GM18519 (cell line): ENCODE data around the gene CCDC121.
A peak's percentile ranks its signal among the peaks of the same experiment; 100 is the strongest.

Experiments used
- ATAC-seq: cut with Tn5 transposase; IDR thresholded peaks from one replicate; pipeline ENCODE4 v1.9.1; 2021; ENCODE audit warnings: mild to moderate bottlenecking, moderate library complexity; ENCODE audit not compliant: unreplicated experiment, low FRiP score

The CCDC121 gene

DNA sequence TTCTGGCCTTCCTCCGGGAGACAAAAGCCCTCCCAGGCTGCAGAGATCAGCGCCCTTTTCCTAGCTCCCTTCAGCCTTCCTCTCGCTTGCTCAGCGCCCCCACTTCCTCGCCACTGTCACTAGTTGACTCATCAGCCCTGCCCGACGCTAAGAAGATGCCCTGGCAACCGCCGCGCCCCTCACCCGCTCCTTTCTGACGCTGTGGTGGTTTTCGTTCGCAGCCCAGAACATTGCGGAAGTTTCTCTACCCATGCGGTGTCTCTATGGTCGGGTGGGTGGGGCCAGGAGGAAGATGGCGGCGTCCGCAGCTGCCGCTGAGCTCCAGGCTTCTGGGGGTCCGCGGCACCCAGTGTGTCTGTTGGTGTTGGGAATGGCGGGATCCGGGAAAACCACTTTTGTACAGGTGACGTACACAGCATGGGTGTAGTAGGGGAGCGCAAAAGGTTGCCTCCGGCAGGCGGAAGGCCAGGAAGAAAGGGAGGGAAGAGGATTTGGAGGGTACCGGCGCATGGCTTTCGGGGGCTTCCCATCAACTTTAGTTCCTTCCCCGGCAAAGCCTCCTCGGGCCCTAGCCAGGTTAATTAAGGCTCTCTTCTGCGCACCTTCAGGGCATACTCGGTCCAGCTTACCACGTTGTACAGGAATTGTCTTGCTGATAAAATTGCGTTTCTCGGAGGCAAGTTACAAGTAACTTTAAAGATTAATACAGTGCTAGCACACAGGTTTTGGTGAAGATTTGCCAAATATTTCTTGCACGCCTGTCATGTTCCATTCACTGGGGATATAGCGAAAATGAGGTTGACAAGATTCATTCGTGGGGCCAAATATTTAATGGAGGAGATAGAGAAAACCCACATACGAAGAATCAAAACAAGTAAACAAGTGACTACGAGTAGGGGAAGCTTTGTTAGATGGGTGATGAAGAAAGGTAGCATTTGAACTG is at the start of gene CCDC121, which contains the start of gene GPN1:
Gene CCDC121, minus strand, starts transcription at position 246 of the 943 bp plus-strand sequence. CDS start 1,213 bp downstream, outside the sequence.
Gene GPN1, plus strand, starts transcription at position 284 of the 943 bp plus-strand sequence. Its CDS starts 9 bp downstream, at position 293.
- ATAC-seq = peak; percentile 88

DNA sequence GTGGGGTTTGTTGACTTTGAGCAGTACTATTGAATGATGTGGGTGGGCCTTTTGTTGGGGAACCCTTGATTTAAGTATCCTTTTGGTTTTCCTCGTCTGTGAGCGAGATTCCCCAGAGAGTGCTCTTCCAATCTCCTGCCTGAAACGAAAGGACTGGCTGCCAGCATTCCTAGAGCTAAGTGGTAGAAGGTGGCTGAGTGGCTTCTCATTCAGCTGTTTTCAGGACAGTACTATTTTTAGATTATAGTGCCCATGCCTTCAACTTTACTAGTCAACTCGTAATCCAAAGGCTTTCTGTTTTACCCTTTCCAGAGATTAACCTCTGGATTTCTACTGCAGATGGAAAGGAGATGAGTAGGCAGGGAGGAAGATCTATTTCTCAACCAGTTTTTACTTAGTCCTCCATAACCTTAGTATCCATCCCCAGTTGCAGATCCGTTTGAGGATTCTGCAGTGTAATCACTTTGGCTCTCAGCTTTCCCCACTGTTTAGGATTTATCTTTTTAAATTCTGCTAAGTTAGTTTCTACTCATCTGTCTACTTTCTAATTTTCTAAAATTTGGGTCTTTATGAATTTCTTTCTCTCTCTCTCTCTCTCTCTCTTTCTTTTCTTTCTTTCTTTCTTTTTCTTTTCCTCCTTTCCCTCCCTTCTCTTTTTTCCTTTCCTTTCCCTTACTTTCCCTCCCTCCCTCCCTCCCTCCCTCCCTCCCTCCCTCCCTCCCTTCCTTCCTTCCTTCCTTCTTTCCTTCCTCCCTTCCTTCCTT is 44.1 kb upstream of the CCDC121 start:
- ATAC-seq = no peak

DNA sequence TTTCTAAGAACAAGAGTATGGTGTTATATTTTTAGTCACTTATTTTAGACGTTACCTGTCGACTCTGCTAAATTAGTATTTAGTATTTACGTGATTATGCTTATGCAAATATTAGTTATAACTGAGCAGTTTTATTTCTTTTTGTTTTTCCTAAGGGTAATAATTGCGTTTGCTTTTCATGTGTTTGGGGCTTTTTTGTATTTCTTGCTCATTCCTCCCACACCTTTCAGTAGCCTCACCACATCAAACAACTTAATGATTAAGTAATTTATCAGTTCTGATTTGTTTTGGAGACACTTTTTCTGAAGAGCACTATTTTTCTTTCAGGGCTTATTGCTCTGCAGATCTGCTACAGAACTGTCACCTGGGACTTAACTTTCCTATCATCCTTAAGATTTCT is 42.4 kb upstream of the CCDC121 start:
- no peak for ATAC-seq

GRCh38 chr2:27667446-27667845 is 38.6 kb upstream of the CCDC121 start:
- ATAC-seq = no peak

- ATAC-seq = no peak
Measured at GRCh38 chr2:27664622-27665363, 36.0 kb upstream of the CCDC121 start.

- no peak for ATAC-seq
Measured at GRCh38 chr2:27664154-27664574, 35.4 kb upstream of the CCDC121 start.

GRCh38 chr2:27663285-27664153 is 34.7 kb upstream of the CCDC121 start, which contains the start of the genes SLC4A1AP and SUPT7L:
Gene SLC4A1AP, plus strand, starts transcription at chr2:27663889. Its CDS starts 26 bp downstream, at chr2:27663915.
Gene SUPT7L, minus strand, starts transcription at chr2:27663614. Its CDS starts 1,422 bp downstream, at chr2:27662192.
- ATAC-seq = no peak

DNA sequence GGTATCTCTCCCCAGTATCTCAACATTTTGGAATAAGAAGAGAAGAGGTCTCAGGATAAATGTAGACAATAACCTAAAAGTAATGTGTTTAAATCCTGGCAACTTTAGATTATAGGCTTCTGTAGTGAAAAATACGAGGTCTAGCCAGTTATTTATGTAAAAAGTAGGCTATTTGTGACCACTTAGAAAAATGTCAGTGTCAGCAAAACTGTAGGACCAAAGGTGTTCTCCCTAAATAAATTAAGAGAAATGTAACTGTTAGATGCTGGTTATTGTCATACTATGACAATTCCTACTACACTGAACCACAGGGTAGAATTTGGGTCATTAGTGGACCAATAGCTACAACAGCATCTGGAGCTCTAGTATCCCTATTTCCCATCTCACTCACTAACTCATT is 32.6 kb upstream of the CCDC121 start:
- no peak for ATAC-seq

GRCh38 chr2:27655155-27655951 is 26.5 kb upstream of the CCDC121 start:
- no peak for ATAC-seq

DNA sequence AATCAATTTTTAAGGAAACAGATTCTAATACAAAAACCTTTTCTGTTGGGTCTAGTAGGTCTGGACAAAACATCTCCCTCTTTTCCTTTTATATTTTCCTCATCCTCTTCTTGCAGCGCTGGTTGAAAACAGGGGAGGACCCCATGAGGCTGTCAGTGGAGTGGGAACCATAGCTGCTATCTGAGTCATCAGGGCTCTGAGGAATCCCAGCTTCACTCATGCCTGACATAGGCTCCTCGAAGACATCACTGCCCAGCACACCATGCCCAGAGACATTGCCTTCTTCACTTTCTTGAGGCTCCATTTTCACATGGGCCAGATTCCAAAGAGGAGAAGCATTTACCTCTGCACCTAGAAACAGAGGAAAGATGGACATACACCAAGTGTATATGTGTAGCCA is 24.6 kb upstream of the CCDC121 start:
- no peak for ATAC-seq

DNA sequence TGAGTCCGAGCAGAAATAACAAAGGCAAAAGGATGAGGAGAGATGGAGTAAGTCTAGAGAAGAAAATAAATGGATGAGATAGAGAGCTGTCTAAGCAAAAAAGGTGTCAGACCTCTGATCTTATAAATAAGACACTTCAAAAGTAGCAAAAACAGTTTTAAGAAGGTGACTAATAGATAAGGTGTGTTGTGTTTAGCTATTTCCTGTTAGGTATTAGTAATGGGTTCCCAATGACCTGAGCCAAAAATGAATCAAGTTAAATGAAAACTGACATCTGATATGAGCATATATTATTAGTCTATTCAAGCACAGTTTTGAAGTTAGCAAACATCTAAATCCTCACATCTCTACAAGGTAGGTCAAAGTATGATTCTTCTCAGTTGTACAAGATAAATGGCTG is 24.0 kb upstream of the CCDC121 start:
- ATAC-seq = no peak

DNA sequence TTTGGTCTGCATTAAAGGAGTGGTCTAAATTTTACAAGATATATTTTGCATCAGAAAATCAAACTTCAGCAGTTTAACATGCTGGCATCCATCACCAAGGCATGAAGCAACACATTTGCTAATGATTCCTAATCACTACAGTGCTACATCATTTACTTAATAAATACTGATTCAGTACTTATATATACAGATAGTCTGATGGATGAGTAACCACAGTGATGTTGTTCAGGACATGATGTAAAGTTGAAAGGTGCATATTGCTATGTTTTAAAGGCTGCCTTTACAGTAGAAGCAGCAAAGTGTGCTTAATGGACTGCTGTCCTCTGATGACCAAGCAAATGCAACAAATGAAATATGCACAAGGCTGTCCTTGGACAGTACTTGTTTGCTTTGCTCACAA is 23.5 kb upstream of the CCDC121 start:
- ATAC-seq = no peak

DNA sequence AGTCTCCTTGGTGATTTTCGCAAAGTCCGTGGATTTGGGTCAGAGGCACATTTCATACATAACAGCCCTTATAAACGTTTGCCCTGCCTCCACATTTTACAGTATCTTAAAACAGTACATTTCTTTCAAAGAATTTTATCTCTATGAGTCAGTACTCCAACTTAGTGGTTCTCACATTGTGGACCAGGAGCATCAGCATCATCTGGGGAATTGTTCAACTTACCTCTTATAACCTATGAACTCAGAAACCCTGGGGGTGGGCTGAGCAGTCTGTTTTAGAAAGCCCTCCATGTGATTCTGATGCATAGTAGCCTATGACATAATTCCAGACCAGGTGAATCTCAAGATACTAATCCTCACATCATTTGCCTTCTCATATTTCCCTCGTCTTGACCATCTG is 22.2 kb upstream of the CCDC121 start:
- no peak for ATAC-seq

- no peak for ATAC-seq
Measured at GRCh38 chr2:27647737-27648136, 18.9 kb upstream of the CCDC121 start.

DNA sequence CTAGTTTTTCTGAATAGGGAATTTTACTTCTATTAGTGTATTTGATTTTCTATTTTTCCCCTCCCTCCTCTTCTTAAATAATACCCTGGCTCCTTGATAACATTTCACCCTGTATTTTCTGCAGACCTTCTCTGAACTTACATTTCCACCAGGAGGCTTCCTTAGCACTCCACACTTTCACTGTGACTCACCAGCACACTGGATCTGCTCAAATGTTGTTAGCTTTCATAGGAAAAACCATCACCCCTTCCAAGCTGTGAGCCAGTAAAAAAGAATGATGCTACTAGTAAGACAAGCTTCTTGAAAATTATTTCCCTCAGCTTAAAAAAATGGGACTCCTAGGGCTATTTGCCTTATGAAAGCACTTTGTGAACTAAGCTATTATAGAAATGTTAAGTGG is 18.5 kb upstream of the CCDC121 start:
- no peak for ATAC-seq

GRCh38 chr2:27645197-27645596 is 16.4 kb upstream of the CCDC121 start:
- no peak for ATAC-seq

DNA sequence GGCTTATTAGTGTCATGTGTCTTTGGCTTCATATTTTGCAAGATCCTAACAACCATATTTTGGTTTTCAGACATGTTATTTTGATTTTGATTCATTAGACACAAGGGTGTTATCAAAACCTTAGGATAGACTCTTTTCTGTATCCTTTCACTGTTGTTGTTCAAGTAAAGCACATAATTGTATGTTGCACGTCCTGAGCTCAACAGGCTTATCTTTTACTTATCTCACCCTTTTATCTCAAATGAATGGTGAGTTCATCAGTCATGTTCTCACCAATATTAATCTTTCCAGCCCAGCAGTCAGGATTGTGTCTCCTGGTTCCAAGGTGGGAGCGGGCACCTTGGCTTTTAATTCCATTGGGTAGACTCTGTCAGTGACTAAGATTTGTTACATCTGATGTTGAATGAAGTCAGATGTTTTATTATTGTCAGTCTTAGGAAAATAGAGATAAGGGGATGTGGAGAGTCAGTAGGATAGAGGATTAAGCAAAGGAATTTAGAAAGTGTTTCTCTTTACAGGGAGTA is 12.0 kb upstream of the CCDC121 start:
- no peak for ATAC-seq

- no peak for ATAC-seq
Measured at GRCh38 chr2:27638709-27639108, 9.9 kb upstream of the CCDC121 start.
